Measurements from ENCODE around the gene IFI27L2.
A peak's percentile ranks its signal among the peaks of the same experiment; 100 is the strongest.

The IFI27L2 gene

DNA sequence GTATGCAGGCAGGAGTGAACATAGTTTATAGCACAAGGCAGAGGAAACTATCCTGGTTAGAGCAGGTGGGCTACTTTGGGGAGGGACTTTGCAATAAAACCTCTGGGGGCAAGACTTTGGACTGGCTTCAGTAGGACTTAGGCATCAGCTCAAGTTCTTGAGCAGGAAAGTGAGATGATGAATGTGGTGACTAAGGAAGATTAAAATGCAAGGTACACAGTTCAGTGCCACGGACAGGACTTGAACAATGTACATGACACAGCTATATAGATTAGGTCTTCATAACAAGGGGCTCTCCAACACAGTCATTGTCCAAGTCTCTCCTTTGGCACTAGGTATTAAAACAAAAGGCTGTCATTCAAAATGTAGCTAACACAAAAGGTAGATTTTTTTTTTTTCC is 23.3 kb upstream of the IFI27L2 start:
- DNase-seq (ENCODE audit: low read depth): no peak

DNA sequence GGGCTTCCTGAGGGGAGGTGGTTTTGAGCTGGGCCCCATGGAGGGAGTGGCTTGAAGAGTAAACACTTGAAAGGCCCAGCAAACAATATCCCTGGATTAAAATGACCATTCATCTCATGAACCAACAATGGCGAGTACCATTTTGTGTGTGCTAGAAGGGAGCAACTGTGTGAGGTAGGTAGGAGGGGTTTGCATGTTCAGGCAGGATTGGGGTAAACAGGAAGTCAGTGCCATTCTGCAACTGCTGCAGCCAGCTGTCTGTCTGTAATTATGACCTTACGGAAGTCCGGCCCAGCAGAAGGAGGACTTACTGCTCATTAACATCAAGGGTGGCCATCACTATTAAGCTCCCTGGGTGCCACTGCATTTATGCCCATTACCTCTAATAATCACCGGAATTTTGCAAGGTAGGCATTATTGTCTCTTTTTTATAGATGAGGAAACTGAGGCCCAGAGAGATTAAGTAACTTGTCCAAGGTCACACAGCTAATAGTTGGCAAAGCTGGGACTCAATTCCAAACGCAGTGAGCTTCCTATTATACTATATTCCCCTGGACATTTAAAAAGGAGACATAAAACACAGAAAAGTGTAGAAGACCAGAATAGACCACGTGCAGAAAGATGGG is 16.6 kb upstream of the IFI27L2 start:
- no peak for DNase-seq (ENCODE audit: low read depth)

DNA sequence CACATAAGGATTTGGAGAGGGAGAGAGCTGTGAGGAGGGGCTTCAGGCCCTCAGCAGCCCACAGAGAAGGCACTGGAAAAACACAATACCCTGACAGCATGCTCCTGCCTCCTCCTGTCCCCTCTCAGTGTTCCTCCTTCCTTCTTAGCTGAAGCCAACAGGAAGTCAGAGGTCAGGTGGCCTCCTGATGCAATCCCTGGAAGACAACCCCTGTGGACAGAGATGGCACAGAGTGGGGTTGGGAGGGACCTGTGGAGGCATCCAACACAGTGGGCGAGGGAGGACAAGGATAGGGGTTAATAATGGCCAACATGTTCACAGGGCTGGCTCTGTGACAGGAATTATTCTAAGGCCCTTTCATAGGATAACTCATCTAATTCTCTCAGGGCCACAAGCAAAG is 15.4 kb upstream of the IFI27L2 start:
- no peak for DNase-seq (ENCODE audit: low read depth)

DNA sequence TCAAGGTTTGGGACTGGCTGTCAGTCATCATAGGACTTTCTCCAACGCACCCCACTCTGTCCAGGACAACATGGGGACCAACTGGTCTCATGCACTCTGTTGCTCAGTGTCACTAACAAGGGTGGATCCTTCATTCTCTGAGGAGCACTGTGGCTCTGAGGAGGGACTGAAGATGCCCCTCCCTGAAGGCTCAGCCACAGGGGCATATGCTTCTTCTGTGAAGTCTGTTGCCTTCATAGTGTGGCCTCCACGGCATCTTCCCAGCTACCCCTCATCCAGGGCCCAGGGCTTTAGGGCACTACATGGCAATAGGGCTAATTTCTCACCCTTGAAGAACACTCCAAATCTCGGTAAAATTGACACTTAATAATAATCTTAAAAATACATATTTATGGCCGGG is 14.3 kb upstream of the IFI27L2 start:
- no peak for DNase-seq (ENCODE audit: low read depth)

DNA sequence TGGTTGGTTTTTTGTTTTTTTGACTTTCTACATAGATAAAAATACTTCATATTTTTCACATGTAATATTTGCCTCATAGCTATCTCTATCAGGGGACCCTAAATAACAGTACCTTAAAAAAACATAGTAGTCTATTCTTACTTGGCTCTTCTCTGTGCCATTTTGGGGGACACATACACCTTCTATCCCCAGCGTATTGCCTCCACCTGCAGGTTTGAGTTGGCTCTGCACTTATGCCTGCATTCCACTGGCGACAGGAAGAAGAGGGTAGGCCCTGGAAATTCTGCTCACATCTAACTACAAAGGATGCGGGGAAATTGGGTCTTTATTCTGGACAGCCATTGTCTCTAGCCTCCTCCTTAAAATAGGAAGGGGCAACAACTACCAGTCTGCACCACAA is 13.8 kb upstream of the IFI27L2 start:
- DNase-seq (ENCODE audit: low read depth): no peak

DNA sequence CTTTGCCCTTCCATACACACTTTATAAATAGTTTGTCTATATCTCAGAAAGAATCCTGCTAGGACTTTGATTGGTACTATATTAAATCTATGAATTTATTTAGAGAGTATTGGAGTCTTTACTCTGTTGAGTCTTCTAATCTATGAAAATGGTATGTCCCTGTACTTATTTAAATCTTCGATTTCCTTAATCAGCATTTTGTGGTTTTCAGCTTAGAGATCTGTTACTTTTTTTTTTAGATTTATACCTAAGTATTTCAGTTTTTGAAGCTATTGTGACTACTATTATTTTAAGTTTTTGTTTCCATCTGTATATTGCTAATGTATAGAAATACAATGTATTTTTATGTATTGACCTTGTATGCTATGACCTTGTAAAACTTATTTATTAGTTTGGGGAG is 13.4 kb upstream of the IFI27L2 start:
- DNase-seq (ENCODE audit: low read depth): no peak

DNA sequence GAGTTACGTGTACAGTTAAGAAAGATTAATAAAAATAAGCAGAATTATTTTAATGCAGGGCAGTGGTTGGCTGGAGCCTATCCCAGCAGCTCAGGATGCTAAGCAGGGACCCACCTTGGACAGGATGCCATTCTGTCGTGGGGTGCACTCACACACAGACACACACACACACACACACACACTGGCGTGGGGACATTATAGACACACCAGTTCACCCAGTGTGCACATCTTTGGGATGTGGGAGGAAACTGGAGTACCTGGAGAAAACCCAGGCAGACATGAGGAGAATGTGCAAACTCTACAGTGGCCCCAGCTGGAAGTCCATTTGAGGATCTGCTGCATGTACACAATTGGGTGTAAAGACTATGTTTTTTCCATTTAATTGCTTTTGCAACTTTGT is 12.8 kb upstream of the IFI27L2 start:
- DNase-seq (ENCODE audit: low read depth): no peak

DNA sequence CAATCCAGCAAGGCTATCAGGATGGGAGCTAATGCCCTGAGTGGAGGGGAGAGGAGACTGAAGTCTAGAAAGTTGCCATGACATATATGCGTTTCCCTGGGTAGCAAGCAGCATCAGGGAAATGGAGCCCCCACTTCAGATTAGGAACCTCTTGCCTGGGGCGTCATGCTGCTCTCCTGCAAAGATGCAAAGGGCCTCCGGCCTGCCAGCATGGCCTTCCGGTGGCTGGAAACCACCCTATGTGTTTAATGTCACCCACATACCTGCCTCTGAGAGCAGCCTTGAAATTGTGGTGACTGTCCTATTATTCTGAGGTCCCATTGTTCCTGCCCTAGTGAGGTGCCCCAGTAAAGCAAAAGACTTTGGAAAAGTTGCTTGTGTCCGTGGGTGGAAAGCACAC is 10.0 kb upstream of the IFI27L2 start:
- DNase-seq (ENCODE audit: low read depth): no peak

DNA sequence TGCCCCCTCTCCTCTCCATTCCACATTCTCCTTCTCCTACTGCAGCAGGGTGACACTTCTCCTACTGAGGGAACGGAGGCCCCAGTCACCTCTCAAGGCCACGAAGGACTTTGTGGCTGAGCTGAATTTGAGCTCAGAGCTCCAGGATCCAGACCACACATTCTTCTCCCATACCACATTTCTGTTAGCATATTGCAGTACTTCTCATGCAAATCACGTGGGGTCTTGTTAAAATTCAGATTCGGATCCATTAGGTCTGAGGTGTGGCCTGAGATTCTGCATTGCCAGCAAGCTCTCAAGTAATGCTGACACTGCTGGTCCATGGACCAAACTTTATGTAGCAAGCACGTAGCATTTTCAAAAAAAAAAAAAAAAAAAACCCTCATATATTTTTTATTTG is 9.6 kb upstream of the IFI27L2 start:
- DNase-seq (ENCODE audit: low read depth): no peak

DNA sequence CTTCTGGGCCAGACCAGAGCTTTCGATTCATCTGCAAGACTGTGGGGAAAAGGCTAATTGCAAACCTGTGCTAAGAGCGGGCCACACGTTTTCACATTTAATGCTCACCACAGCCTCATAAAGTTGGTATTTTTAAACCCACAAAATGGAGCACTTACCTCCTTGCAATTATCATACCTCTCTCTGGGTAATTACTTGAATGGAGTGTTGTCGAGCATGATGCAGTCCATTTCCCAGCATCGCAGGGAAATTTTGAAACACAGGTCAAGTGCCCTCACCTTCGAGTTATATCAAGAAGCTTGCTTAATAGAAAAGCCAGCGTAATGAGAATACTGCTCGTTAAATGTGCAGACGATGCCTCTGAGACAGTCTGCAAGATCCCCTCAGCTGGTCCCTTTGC is 8.8 kb upstream of the IFI27L2 start:
- no peak for DNase-seq (ENCODE audit: low read depth)

DNA sequence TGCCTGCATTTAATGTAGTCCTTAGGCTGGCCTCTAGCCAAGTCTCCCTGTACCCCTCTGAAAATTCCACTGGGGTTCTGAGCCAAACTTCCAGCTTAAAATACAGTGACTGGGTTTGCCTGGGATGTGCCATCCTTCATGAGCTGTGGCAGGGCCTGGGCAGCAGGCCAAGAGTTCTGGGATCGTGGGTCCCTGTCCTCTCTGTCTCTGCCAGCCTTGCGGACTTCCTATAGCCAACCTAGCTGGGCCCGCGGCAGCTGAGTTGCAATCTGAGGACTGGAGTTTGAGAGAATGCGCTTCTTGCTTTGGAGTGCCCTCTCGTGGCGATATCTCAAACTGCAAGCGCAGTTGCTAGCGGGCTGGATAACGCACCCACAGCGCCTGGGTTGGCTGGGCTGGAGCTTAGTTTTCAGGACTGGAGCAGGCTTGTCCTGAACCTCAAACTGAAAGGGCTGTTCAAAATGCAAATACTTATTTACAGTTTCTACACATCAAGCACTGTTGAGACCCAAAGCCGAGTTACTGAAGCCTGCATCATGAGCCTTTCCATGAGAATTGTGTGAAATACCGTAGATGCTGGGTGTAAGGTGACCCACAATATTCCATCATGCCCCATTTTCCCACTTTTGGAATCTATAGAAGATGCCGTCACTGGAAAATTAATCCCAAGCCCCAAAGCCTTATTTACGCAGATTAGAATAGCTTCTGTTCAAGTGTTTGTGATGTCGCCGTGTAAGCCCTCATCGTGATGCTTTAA is 7.3 kb upstream of the IFI27L2 start:
- peak; percentile 79 for DNase-seq (ENCODE audit: low read depth)

DNA sequence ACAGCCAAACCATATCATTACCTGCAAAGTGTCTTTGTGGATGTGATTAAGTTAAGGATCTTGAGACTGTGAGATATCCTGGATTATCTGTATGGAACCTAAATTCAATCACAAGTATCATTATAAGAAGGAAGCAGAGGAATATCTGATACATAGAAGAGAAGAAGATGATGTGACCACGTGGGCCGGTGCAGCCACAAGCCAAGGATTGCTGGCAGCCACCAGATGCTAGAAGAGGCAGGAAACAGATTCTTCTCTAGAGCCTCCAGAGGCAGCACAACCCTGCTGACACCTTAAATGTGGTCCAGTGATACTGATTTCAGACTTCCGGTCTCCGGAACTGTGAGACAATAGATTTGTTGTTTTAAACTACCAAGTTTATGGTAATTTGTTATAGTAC is 6.1 kb upstream of the IFI27L2 start:
- DNase-seq (ENCODE audit: low read depth): no peak

DNA sequence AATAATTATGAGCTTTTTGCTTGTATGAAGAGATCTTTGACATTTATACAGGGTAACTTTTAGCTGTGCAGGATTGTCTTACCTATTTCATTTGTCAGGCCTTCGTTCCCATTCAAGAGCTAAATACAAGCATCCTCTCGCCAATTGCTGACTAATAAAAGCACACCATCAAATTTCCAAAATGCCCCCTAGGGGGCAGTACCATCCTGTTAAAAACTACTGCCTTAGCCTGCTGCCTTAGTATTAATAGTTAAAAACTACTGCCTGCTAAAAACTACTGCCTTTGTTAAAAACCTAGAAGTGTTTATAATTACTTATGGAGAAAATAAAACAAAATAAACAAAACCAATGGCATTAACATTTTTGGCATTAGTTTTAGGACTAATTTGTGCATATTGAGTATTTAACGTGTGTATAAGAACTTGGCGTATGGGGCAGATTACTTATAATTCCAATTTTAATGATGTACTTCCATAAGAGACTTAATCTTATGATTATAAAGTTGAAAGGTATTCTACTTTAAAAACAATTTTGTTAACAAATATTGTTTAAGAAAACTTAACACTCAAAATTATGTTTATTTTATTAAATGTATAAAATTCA is 3.0 kb upstream of the IFI27L2 start:
- DNase-seq (ENCODE audit: low read depth): peak; percentile 40

DNA sequence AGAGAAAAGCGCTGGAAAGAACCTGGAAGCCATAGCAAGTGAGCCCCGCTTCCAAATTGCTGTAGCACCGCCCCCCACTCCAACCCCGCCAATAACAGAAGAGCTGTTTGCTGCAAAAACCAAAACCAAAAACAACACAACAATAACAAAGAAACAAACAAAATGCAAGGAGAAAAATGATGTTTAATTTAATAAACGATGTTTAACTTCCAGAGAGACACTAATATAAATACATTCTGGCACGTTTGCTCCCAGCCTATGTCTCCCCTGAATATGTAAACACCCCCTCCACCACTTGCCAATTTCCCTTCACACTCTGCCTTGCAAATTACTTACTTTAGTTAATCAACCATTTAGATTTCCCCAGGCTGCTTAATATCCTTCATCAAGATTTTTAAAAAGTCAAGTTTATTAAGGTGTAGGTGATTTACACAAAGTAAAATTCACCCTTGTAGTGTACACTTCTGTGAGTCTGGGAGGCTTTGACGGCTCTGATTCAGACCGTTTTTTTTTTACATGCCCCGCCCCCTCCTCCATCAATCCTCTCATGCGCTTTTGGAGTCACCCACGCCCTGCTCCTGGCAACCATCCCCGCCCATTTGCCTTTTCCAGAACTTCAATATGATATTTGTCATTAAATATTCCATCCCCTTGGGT is 482 bp upstream of the IFI27L2 start:
- DNase-seq (ENCODE audit: low read depth): no peak

DNA sequence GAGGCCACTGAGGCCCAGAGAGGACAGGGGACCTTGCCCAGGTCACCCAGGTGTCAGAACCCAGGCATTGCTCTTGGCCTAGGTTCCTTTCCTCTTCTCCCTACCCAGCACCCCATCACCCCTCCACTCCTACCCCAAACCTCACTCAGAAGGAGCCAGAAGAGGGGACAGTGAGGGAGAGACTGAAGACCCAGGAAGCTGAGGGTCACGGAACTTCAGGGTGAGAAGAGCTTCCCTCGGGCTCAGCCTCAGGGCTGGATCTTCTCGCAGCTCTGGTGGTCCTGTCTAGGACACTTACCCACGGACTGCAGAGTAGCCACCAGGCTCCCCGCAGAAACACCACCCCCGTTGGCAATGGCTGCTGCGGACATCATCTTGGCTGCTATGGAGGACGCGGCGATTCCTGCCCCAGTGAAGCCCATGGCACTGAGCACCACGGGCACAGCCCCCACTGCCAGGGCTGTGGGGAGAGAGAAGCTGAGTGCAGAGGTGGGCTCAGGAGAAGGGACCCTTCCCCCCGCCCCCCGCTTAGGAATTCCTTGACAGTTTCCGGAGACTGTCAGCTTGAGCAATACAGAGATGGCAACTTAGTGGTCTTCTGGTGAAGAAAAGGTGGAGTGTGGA is 1.1 kb downstream of the IFI27L2 start:
- no peak for DNase-seq (ENCODE audit: low read depth)

DNA sequence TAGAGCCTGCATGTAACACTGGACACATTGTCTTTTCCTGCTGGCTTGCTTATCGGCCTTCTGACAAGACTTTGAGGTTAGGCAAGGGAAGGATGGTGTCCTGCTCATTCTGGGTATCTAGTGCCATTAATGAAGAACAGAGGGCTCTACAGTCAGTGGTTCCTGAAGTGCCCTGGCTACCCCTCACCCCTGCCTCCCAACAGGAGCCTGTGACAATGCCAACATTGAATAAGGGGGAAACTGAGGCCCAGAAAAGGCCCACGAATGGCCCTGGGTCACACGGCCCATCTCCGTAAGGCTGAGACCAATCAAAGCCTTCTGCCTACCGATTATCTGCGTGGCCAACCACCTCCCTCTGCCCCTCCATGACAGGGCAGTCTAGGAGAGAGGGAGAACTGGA is 2.1 kb downstream of the IFI27L2 start:
- no peak for DNase-seq (ENCODE audit: low read depth)

DNA sequence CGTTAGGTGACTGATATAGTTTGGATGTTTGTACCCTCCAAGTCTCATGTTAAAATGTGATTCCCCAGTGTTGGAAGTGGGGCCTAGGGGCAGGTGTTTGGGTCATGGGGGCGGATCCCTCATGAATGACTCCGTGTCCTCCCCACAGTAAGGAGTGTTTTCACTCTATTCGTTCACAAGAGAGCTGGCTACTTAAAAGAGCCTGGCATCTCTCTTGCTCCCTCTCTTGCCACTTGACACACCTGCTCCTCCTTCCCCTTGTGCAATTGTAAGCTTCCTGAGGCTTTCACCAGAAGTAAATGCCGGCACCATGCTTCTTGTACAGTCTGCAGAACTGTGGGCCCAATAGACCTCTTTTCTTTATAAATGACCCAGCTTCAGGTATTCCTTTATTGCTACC is 2.6 kb downstream of the IFI27L2 start:
- no peak for DNase-seq (ENCODE audit: low read depth)

DNA sequence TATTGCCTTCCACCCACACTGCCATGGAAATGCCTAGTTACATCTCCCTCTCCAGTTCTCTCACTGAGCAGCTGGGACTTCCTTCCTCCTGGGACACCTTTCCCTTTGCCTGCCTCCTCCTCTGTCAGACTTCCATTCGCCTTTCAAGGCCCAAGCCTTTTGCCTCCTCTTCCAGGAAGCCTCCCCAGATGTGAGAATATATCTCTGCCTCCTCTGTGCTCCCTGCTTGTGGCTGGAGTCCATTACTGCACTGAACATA is 3.1 kb downstream of the IFI27L2 start:
- DNase-seq (ENCODE audit: low read depth): no peak

DNA sequence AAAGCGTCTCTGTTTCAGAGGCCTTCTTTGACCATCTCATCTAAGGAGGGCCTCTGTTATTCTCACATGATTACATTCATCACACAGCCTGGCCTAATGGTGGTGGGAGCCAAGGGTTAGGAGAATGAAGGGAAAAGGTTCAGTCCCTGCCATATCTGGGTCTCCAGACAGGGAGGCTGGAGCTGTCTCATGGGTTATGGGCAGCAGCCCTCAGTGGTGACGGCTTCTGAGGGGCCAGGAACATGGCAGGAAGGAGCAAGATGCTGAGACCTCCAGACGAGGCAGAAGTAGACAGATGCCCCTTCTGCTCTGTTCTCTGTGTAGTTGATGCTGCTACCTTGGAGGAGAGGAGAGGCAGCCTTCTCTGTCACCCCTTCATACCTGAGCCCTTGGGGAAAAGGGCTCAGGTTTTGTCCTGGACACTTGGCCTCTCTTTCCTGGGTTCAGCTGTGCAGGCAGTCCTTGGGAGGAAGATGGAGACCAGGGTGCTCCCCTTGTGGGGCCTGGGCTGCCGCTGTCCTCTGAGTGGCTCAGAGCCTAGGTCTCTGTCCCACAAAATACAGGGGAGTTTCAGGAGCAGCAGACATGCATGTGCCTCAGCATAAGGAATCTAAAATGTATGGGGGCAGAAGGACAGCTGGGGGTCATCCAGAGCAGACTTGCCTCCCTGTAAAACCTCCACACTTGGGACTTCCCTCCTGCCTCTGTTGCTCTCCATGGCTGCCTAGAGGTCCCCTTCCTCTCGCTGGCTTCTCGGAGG is 3.6 kb downstream of the IFI27L2 start:
- DNase-seq (ENCODE audit: low read depth): no peak

DNA sequence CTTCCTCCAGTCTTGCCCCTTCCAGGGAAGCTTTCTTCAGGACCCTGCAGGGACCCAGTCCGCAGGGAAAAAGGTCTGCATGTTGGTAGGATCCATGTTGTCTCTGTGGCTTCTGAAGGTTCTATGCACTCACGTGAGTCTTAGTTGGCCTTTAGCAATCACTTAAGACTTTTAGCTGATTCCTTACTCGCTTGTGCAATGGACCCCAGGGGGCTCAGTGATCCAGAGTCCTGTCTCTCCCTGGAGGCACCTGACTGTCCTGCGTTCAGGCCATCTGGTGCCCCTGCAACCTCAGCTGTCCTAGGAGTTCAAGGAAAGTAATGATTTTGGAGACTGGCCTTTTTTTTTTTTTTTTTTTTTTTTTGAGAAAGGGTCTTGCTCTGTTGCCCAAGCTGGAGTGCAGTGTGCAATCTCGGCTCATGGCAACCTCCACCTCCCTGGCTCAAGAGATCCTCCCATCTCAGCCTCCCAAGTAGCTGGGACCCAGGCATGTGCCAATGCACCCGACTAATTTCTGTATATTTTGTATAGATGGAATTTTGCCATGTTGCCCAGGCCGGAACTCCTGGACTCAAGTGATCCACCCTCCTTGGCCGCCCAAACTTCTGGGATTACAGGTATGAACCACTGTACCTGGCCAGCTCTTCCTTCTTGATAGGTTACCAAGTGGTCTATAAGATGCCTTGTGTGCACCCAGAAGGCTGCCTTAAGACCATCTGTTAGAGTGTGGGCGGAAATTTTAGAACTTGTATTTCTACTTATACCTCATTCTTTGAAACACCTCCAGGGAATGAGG is 4.6 kb downstream of the IFI27L2 start:
- DNase-seq (ENCODE audit: low read depth): no peak

DNA sequence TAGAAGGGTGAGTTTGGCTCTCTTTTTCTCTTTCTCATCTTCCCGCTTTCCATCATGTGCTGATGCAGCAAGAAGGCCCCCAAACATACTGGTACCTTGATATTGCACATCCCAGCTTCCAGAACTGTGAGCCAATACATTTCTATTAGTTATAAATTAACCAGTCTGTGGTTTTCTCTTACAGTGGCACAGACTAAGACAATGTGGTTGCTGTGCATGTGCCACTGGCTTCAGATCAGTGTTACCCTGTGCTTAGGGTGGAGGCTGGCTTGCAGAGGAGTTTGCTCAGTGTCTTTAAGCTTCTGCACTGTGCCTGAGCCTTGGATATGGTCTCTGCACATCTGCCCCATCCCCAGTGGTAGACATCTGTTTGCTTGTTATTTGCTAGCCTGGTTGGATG is 5.5 kb downstream of the IFI27L2 start:
- no peak for DNase-seq (ENCODE audit: low read depth)
